SK-N-SH treated with all-trans-retinoic acid at 6 μM for 48 hours (cell line): ENCODE measurements around the gene JOSD2.

ENCODE experiments used
- ATAC-seq: fragments of 200-7000 bp; cut with Tn5 transposase; 3 replicates; pipeline ENCODE4 v1.9.1; 2020; ENCODE audit warnings: mild to moderate bottlenecking, moderate library complexity
- BACH2 ChIP-seq: fragments of 250-450 bp; sonication (Bioruptor Pico); IDR thresholded peaks from 2 replicates; pipeline ENCODE4 v1.9.0; 2021; ENCODE audit warnings: mild to moderate bottlenecking, borderline replicate concordance
- CREB5 ChIP-seq: fragments of 250-450 bp; sonication (Bioruptor Pico); IDR thresholded peaks from 2 replicates; pipeline ENCODE4 v1.5.1; 2020; ENCODE audit warnings: low read depth, mild to moderate bottlenecking, moderate library complexity
- CSDC2 ChIP-seq: fragments of 250-450 bp; sonication (Bioruptor Pico); IDR thresholded peaks from 2 replicates; pipeline ENCODE4 v1.5.0; 2020; ENCODE audit warnings: mild to moderate bottlenecking, moderate library complexity
- CSRNP3 ChIP-seq: fragments of 250-450 bp; sonication (Bioruptor Pico); IDR thresholded peaks from 2 replicates; pipeline ENCODE4 v1.5.1; 2021; ENCODE audit warnings: mild to moderate bottlenecking, moderate library complexity
- ESRRG ChIP-seq: fragments of 250-450 bp; sonication (Bioruptor Pico); IDR thresholded peaks from 2 replicates; pipeline ENCODE4 v1.6.1; 2021; ENCODE audit warnings: mild to moderate bottlenecking
- GLIS3 ChIP-seq: fragments of 250-450 bp; sonication (Bioruptor Pico); IDR thresholded peaks from 2 replicates; pipeline ENCODE4 v1.5.0; 2020; ENCODE audit warnings: mild to moderate bottlenecking, moderate library complexity
- ISL1 ChIP-seq: fragments of 250-450 bp; sonication (Bioruptor Pico); IDR thresholded peaks from 2 replicates; pipeline ENCODE4 v2.1.2; 2022; ENCODE audit warnings: mild to moderate bottlenecking, moderate library complexity
- OSR1 ChIP-seq: fragments of 250-450 bp; sonication (Bioruptor Pico); IDR thresholded peaks from 2 replicates; pipeline ENCODE4 v1.8.0; 2022; ENCODE audit warnings: moderate library complexity, mild to moderate bottlenecking, inconsistent platforms
- PATZ1 ChIP-seq: fragments of 250-450 bp; sonication (Bioruptor Pico); IDR thresholded peaks from 2 replicates; pipeline ENCODE4 v1.8.0; 2020; ENCODE audit warnings: mild to moderate bottlenecking, moderate library complexity, borderline replicate concordance
- POU6F1 ChIP-seq: fragments of 250-450 bp; sonication (Bioruptor Pico); IDR thresholded peaks from 2 replicates; pipeline ENCODE4 v1.8.0; 2021; ENCODE audit warnings: low read depth, mild to moderate bottlenecking, moderate library complexity, borderline replicate concordance
- RARB ChIP-seq: fragments of 250-450 bp; sonication (Bioruptor Pico); IDR thresholded peaks from 2 replicates; pipeline ENCODE4 v1.8.0; 2021; ENCODE audit warnings: mild to moderate bottlenecking, moderate library complexity
- SNAI2 ChIP-seq: fragments of 250-450 bp; sonication (Bioruptor Pico); IDR thresholded peaks from 2 replicates; pipeline ENCODE4 v1.5.0; 2020; ENCODE audit warnings: mild to moderate bottlenecking, moderate library complexity
- TCF4 ChIP-seq: fragments of 250-450 bp; sonication (Bioruptor Pico); IDR thresholded peaks from 2 replicates; pipeline ENCODE4 v1.8.0; 2021; ENCODE audit warnings: mild to moderate bottlenecking, moderate library complexity, borderline replicate concordance
- TOX ChIP-seq: fragments of 250-450 bp; sonication (Bioruptor Pico); IDR thresholded peaks from 2 replicates; pipeline ENCODE4 v1.8.0; 2021; ENCODE audit warnings: mild to moderate bottlenecking, moderate library complexity, borderline replicate concordance
- TSHZ2 ChIP-seq: fragments of 250-450 bp; sonication (Bioruptor Pico); IDR thresholded peaks from 2 replicates; pipeline ENCODE4 v1.5.0; 2020; ENCODE audit warnings: mild to moderate bottlenecking, moderate library complexity
- ZC3H10 ChIP-seq: fragments of 250-450 bp; sonication (Bioruptor Pico); IDR thresholded peaks from 2 replicates; pipeline ENCODE4 v1.5.1; 2021; ENCODE audit warnings: mild to moderate bottlenecking, moderate library complexity
- ZFP3 ChIP-seq: fragments of 250-450 bp; sonication (Bioruptor Pico); IDR thresholded peaks from 2 replicates; pipeline ENCODE4 v1.5.0; 2020; ENCODE audit warnings: mild to moderate bottlenecking, moderate library complexity
- ZFP30 ChIP-seq: fragments of 450-650 bp; formaldehyde crosslinking; IDR thresholded peaks from 2 replicates; pipeline ENCODE4 v1.5.0; 2022; ENCODE audit warnings: mild to moderate bottlenecking, moderate library complexity
- ZNF565 ChIP-seq: fragments of 450-650 bp; formaldehyde crosslinking; conservative IDR thresholded peaks from 2 replicates; pipeline ENCODE4 v1.5.0; 2020; ENCODE audit warnings: low read depth, mild to moderate bottlenecking, moderate library complexity
- ZNF70 ChIP-seq: fragments of 450-650 bp; formaldehyde crosslinking; IDR thresholded peaks from 2 replicates; pipeline ENCODE4 v1.5.0; 2020; ENCODE audit warnings: mild to moderate bottlenecking, moderate library complexity
- ZNF8 ChIP-seq: fragments of 450-650 bp; formaldehyde crosslinking; IDR thresholded peaks from 2 replicates; pipeline ENCODE4 v1.5.0; 2020; ENCODE audit warnings: mild to moderate bottlenecking, moderate library complexity

Gene JOSD2

GRCh38 chr19:50511069-50511822, at the start of gene JOSD2:
TSS of gene JOSD2 (minus strand) at chr19:50511191. CDS start at chr19:50510431, 760 bp downstream.
- TF ChIP-seq CREB5 (CRISPR knock-in tag) (no peak), PATZ1 (CRISPR knock-in tag) (peak; percentile 45; the same call in 1 of the 2 replicates), TOX (no peak), ZFP30 (CRISPR knock-in tag) (no peak), POU6F1 (CRISPR knock-in tag) (no peak), ESRRG (CRISPR knock-in tag) (no peak), ZNF70 (CRISPR knock-in tag) (no peak), ZFP3 (peak; percentile 68), TSHZ2 (CRISPR knock-in tag) (0 out of 2 replicates have a peak, but pooled peaks have one; percentile 51), ZNF565 (0 out of 2 replicates have a peak, but pooled peaks have one; percentile 60), ZNF8 (CRISPR knock-in tag) (no peak), SNAI2 (no peak), CSRNP3 (no peak)
- ATAC-seq, result peak; percentile 96

- no peak for TF ChIP-seq GLIS3 (CRISPR knock-in tag)
- TF ChIP-seq SNAI2, result no peak
- no peak for ATAC-seq
These were observed 48.6 kb upstream of the JOSD2 start for GRCh38 chr19:50559636-50560035.

- TF ChIP-seq ZFP3 (no peak), ZNF8 (CRISPR knock-in tag) (no peak), RARB (CRISPR knock-in tag) (no peak), ZFP30 (CRISPR knock-in tag) (no peak), CREB5 (CRISPR knock-in tag) (no peak), BACH2 (CRISPR knock-in tag) (no peak), CSRNP3 (no peak), CSDC2 (no peak), OSR1 (no peak), ZC3H10 (CRISPR knock-in tag) (no peak), ISL1 (CRISPR knock-in tag) (no peak), ZNF565 (no peak), TCF4 (CRISPR knock-in tag) (no peak), SNAI2 (no peak)
- no peak for ATAC-seq
These were observed 47.5 kb upstream of the JOSD2 start for GRCh38 chr19:50558449-50558848.
